ENCODE data around the gene TCOF1. TPM values are rescaled to one million over a fixed set of nuclear protein-coding genes. Genes with fewer than 3 reads are reported as not detected.

The TCOF1 gene
- total RNA-seq, 1 experiment from 2014 or later = 75.3 TPM

DNA sequence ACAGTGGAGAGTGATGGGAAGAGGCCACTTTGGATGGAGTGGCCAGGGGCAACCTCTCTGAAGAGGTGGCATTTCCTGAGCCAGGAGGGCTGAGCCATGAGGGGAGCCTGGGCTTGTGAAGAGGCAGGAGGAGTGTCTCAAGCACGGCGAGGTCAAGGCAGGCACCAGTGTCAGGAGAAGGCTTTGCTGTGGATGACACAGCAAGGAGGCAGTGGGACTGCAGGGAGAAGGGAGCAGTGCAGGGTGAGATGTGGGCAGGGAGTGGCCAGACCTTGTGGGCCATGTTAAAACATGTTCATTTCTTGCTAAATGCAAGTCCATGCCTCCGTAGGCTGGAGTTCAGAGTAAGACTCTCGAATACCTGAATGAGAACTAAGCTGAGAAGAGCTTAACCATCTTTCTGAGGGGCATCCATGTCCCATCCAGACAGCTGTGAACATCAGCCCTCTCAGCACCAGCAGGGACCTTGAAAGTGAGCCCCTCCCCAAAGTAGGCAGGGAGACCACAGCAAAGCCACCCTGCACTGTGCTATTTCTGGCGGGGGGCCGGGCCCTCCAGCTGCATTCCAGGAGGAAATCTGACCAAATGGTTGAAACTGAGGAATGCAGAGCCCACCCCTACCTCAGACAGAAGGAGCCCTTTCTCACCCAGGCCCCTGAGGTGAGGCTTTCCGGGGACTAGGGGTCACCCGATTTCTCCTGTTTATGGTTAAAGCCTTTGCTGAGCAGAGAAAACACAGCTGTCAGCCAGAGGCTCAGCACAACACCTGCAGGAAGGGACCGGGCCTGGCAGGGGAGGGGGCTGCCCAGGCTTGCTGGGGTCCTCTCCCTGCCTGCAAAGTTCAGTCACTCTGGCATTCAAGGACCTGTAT is 38.6 kb upstream of the TCOF1 start:
- H3K4me1 ChIP-seq (replicated peaks; ENCODE audit: insufficient read depth) = peaks cover 70% of the 10 kb centered on the region
- CTCF ChIA-PET = no interaction called here
- DNase-seq = no peak
- H3K27me3 ChIP-seq (ENCODE audit: insufficient read depth, low read depth) = no peaks in the 10 kb centered on the region
- H3F3A ChIP-seq (ENCODE audit: insufficient read depth, low read depth) = peaks cover 56% of the 10 kb centered on the region
- H3K27ac ChIP-seq = peak overlapping the region; percentile 81
- H3K4me2 ChIP-seq = peak overlapping the region; percentile 68
- intact Hi-C loops (cut with micrococcal nuclease; ENCODE audit: unreplicated experiment) = no loop called here
- no peak overlapping the region for H3K4me3 ChIP-seq
- no peaks in the 10 kb centered on the region for H3K9me3 ChIP-seq (ENCODE audit: insufficient read depth, low read depth)
- POLR2A ChIA-PET (ENCODE audit: unreplicated experiment) = interaction anchor here (0.7 kb wide), 1 partner anchor 99 kb away, joined by 17 read pairs; no protein-coding TSS in a partner anchor
- no peaks in the 10 kb centered on the region for H3K9me2 ChIP-seq (ENCODE audit: insufficient read depth)
- H3K79me2 ChIP-seq (ENCODE audit: low read depth) = no peaks in the 10 kb centered on the region
- H4K20me1 ChIP-seq (ENCODE audit: insufficient read depth) = no peaks in the 10 kb centered on the region
- no peaks in the 10 kb centered on the region for H3K36me3 ChIP-seq (ENCODE audit: low read depth)
- H2AFZ ChIP-seq = no peak overlapping the region
- TF ChIP-seq EZH2 (IDR thresholded peaks at IDR 0.05; ENCODE audit: low read depth) = no peak
- TF ChIP-seq, protein P1, sequence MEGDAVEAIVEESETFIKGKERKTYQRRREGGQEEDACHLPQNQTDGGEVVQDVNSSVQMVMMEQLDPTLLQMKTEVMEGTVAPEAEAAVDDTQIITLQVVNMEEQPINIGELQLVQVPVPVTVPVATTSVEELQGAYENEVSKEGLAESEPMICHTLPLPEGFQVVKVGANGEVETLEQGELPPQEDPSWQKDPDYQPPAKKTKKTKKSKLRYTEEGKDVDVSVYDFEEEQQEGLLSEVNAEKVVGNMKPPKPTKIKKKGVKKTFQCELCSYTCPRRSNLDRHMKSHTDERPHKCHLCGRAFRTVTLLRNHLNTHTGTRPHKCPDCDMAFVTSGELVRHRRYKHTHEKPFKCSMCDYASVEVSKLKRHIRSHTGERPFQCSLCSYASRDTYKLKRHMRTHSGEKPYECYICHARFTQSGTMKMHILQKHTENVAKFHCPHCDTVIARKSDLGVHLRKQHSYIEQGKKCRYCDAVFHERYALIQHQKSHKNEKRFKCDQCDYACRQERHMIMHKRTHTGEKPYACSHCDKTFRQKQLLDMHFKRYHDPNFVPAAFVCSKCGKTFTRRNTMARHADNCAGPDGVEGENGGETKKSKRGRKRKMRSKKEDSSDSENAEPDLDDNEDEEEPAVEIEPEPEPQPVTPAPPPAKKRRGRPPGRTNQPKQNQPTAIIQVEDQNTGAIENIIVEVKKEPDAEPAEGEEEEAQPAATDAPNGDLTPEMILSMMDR (conservative IDR thresholded peaks at IDR 0.05) = no peak
- no TSS peak for BruUV-seq (replicated peaks)

DNA sequence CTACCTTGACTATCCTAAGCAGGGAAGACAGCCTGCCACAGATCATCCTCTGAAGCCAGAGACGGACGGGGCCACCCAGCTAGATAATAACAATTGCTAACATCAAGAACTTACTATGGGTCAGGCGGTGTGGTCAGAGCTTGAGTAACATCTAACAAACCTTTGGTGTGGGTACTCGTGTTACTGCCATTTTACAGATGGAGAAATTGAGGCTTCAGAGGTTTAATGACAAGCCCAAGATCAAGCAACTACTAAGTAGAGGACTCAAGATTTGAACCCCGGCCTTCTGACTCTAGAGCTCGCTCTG is 38.1 kb upstream of the TCOF1 start:
- H3F3A ChIP-seq (ENCODE audit: insufficient read depth, low read depth) = peaks cover 56% of the 10 kb centered on the region
- H3K9me3 ChIP-seq (ENCODE audit: insufficient read depth, low read depth) = no peaks in the 10 kb centered on the region
- DNase-seq = no peak
- ChIA-PET POLR2A (ENCODE audit: unreplicated experiment) (interaction anchor here (0.6 to 0.7 kb wide), 2 partner anchors 100 to 298 kb away, joined by 3 to 17 read pairs; no protein-coding TSS in a partner anchor), CTCF (no interaction called here)
- H3K4me3 ChIP-seq = no peak overlapping the region
- H3K36me3 ChIP-seq (ENCODE audit: low read depth) = no peaks in the 10 kb centered on the region
- H3K27me3 ChIP-seq (ENCODE audit: insufficient read depth, low read depth) = no peaks in the 10 kb centered on the region
- no peak overlapping the region for H2AFZ ChIP-seq
- no peak for TF ChIP-seq EZH2 (IDR thresholded peaks at IDR 0.05; ENCODE audit: low read depth)
- TF ChIP-seq, protein P1 (conservative IDR thresholded peaks at IDR 0.05) = no peak
- peak overlapping the region; percentile 81 for H3K27ac ChIP-seq
- peaks cover 70% of the 10 kb centered on the region for H3K4me1 ChIP-seq (replicated peaks; ENCODE audit: insufficient read depth)
- no TSS peak for BruUV-seq (replicated peaks)
- no peaks in the 10 kb centered on the region for H4K20me1 ChIP-seq (ENCODE audit: insufficient read depth)
- intact Hi-C loops (cut with micrococcal nuclease; ENCODE audit: unreplicated experiment) = no loop called here
- no peaks in the 10 kb centered on the region for H3K9me2 ChIP-seq (ENCODE audit: insufficient read depth)
- H3K79me2 ChIP-seq (ENCODE audit: low read depth) = no peaks in the 10 kb centered on the region
- peak overlapping the region; percentile 68 for H3K4me2 ChIP-seq

DNA sequence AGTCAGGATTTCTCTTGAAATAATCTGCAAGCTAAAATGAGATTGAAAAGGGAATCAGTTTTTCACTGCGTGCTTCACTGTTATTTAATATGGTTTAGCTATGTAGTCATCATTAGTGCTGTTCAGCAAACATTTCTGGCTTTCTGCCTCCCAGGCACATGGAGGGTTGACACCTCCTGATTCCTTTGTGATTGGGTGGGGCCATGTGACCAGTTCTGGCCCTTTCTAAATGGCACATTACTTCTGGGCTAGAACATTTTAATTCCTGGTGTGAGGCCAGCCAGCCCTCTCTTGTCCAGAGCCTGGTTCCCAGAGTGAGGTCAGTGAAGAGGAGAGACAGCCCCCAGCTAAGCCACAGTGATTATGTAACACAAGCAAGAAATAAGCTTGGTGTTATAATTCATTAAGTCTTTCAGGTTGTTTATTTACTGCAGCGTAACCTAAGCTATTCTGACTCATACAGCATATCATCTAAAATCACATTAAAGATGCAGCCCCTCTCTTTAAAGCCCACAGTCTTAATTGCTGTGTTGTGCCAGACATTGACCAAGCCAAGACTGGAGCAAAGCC is 37.4 kb upstream of the TCOF1 start:
- peak; percentile 89 to 99 for DNase-seq
- H2AFZ ChIP-seq = no peak overlapping the region
- H3F3A ChIP-seq (ENCODE audit: insufficient read depth, low read depth) = peaks cover 56% of the 10 kb centered on the region
- peak overlapping the region; percentile 68 for H3K4me2 ChIP-seq
- H3K36me3 ChIP-seq (ENCODE audit: low read depth) = no peaks in the 10 kb centered on the region
- ChIA-PET POLR2A (ENCODE audit: unreplicated experiment) (interaction anchor here (0.6 to 0.7 kb wide), 2 partner anchors 96 to 299 kb away, joined by 3 read pairs; no protein-coding TSS in a partner anchor), CTCF (no interaction called here)
- H4K20me1 ChIP-seq (ENCODE audit: insufficient read depth) = no peaks in the 10 kb centered on the region
- peak overlapping the region; percentile 81 for H3K27ac ChIP-seq
- BruUV-seq (replicated peaks) = no TSS peak
- peaks cover 70% of the 10 kb centered on the region for H3K4me1 ChIP-seq (replicated peaks; ENCODE audit: insufficient read depth)
- no peaks in the 10 kb centered on the region for H3K9me2 ChIP-seq (ENCODE audit: insufficient read depth)
- intact Hi-C loops (cut with micrococcal nuclease; ENCODE audit: unreplicated experiment) = loop anchor here (2.0 to 5.0 kb wide), 2 partner anchors 31 to 58 kb away; no protein-coding TSS in a partner anchor
- no peak overlapping the region for H3K4me3 ChIP-seq
- TF ChIP-seq, protein P1 (conservative IDR thresholded peaks at IDR 0.05) = no peak
- TF ChIP-seq EZH2 (IDR thresholded peaks at IDR 0.05; ENCODE audit: low read depth) = no peak
- no peaks in the 10 kb centered on the region for H3K9me3 ChIP-seq (ENCODE audit: insufficient read depth, low read depth)
- H3K27me3 ChIP-seq (ENCODE audit: insufficient read depth, low read depth) = no peaks in the 10 kb centered on the region
- no peaks in the 10 kb centered on the region for H3K79me2 ChIP-seq (ENCODE audit: low read depth)

Measured in PC-9 (cell line).